GM18951 (cell line): ENCODE measurements around the gene CFAP46.

Source experiments
- POLR2A ChIP-seq: IDR thresholded peaks from 4 replicates; pipeline ENCODE4 v1.6.1; 2011; ENCODE audit warnings: mild to moderate bottlenecking; ENCODE audit not compliant: insufficient read length, insufficient read depth; ENCODE audit errors: extremely low read depth
- in situ Hi-C: fragments of 300-500 bp; cut with MboI; formaldehyde crosslinking; loops from one replicate; pipeline ENCODE4 v1.12.0; 2022; ENCODE audit warnings: low sequenced_read_pairs, mixed read lengths, inconsistent platforms; ENCODE audit not compliant: unreplicated experiment

CFAP46 gene

GRCh38 chr10:132862485-132863420 lies 79.6 kb downstream of the CFAP46 start:
- no peak for TF ChIP-seq POLR2A
- in situ Hi-C loops, result no loop called here

- TF ChIP-seq POLR2A, result no peak
- in situ Hi-C loops, result no loop called here
These were observed 80.4 kb downstream of the CFAP46 start for GRCh38 chr10:132861884-132862461.

- TF ChIP-seq POLR2A, result no peak
These were observed 81.2 kb downstream of the CFAP46 start for GRCh38 chr10:132861116-132861691.

GRCh38 chr10:132860532-132860931 lies 81.8 kb downstream of the CFAP46 start:
- no peak for TF ChIP-seq POLR2A
- in situ Hi-C loops, result no loop called here

More at GRCh38 chr10:132861116-132861691, 81.2 kb downstream of the CFAP46 start:
- in situ Hi-C loops, result no loop called here

- no peak for TF ChIP-seq POLR2A
- in situ Hi-C loops, result no loop called here
These were observed 83.1 kb downstream of the CFAP46 start for GRCh38 chr10:132859084-132859855.

- in situ Hi-C loops, result no loop called here
- TF ChIP-seq POLR2A, result no peak
These were observed 84.0 kb downstream of the CFAP46 start for GRCh38 chr10:132858121-132859081.

- in situ Hi-C loops, result no loop called here
- no peak for TF ChIP-seq POLR2A
These were observed 85.4 kb downstream of the CFAP46 start for GRCh38 chr10:132856869-132857524.

- TF ChIP-seq POLR2A, result no peak
These were observed 86.5 kb downstream of the CFAP46 start for GRCh38 chr10:132855889-132856288.

GRCh38 chr10:132851451-132851850 lies 90.9 kb downstream of the CFAP46 start:
- in situ Hi-C loops, result no loop called here
- no peak for TF ChIP-seq POLR2A

More at GRCh38 chr10:132855889-132856288, 86.5 kb downstream of the CFAP46 start:
- in situ Hi-C loops, result no loop called here

- in situ Hi-C loops, result no loop called here
- TF ChIP-seq POLR2A, result no peak
These were observed 91.5 kb downstream of the CFAP46 start for GRCh38 chr10:132850896-132851295.

- in situ Hi-C loops, result no loop called here
- no peak for TF ChIP-seq POLR2A
These were observed 92.1 kb downstream of the CFAP46 start for GRCh38 chr10:132850246-132850645.
